HG03103 (cell line): ENCODE data around the gene CCL5.

Source experiments
- ATAC-seq: cut with Tn5 transposase; IDR thresholded peaks from one replicate; pipeline ENCODE4 v1.9.1; 2021; ENCODE audit warnings: low read depth; ENCODE audit not compliant: unreplicated experiment

CCL5 gene

DNA sequence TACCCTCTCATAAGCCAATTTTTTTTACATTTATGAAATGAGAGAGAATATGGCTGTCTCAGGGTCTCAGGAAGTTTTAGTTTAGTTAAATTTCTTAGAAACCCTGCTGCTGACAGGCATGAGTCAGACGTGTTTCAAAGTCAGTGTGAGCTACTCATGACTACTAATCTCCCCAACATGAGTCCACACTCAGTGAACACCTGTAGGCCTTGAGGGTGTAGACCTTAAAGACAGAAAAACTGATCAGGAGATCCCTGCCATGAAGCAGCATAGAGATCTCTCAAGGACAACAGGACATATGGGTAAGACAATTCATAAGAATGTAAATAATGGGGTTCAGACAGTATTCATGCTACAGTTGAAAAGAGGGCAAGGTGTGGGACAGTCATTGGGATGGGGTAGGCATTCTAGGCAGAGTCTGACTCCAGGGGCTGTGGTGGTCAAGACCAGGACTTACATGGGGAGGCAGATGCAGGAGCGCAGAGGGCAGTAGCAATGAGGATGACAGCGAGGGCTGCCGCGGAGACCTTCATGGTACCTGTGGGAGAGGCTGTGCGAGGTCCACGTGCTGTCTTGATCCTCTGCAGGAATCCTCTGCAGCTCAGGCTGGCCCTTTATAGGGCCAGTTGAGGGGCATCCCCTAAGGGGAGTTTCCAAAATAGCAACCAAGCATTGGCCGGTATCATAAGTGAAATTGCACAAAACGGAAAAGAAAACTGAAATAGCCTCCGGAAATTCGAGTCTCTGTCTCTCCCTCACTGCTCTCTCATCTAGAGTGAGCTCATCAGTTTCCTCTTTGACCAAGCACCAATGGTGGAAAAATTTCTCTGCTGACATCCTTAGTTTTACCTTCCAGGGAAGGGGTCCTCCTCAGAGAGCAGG is at the start of gene CCL5:
Gene CCL5 (minus strand): TSS at position 588 of the 882 bp plus-strand sequence.
- ATAC-seq = peak; percentile 81

DNA sequence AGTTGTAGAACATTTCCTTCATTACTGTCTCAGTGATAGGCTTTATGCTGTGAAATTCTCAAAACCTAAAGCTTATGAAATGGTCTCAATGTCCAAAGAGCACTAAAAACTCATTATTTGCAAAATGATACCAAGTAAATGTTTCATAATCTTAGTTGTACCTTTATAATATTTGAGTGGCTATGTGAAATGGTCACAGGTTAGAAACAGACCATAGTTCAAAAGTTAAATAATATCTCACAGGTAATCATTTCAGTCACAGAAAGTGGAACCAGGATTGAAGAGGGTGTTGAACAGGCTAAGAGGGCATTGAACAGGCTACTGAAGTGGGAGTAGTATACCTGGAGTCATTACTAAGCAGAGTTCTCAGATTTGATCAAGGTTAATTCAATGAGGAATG is 47.6 kb upstream of the CCL5 start:
- no peak for ATAC-seq

DNA sequence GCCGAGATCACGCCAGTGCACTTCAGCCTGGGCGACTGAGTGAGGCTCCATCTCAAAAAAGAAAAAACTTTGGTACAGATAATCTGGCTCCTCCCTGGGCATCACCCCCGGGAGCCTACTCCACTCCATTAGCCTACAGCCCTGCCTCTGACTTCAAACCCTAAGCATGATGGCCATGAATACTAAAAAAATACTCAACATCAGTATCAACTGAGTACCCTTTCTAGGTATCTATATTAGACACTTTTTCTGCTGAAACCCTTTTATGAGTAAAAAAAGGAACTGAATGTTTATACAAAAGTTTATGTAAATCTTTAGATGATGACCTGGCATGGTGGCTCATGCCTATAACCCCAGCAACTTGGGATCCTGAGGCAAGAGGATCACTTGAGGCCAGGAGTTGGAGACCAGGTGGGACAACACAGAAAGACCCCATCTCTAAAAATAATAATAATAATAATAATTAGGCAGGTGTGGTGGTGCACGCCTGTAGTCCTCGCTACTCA is 43.5 kb upstream of the CCL5 start:
- ATAC-seq = no peak

DNA sequence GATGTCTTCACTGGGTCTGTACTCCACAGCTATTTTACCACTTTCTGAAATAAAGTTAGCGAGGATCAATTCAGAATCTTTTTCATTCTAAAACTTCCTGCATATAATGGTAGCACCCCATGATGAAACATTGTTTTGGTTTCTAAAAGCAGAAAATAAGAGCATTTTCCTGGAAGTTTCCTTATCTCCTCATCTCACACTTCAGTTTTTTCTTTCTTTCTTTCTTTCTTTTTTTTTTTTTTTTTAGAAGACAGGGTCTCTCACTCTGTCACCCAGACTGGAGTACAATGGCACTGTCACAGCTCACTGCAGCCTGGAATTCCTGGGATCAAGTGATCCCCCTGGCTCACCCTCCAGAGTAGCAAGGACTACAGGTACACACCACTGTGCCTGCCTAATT is 40.1 kb upstream of the CCL5 start:
- ATAC-seq = no peak

DNA sequence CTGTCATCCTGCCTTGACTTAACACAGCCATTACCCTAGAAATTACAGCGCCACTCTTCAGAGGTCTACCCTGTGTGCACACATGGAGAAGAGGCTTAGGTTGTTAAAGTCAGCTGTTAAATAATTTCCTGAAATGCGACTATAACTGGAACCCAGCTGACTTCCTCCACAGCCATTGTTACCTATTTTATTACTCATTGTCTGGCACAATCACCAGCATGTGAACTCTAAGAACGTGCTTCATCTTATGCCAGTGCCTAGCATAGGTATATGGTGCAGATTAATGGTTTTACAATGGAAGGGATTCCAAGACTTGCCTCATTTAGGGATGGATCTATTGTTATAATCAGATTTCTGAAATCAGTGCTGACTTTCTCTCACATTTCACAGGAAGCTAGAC is 38.5 kb upstream of the CCL5 start:
- ATAC-seq = no peak

DNA sequence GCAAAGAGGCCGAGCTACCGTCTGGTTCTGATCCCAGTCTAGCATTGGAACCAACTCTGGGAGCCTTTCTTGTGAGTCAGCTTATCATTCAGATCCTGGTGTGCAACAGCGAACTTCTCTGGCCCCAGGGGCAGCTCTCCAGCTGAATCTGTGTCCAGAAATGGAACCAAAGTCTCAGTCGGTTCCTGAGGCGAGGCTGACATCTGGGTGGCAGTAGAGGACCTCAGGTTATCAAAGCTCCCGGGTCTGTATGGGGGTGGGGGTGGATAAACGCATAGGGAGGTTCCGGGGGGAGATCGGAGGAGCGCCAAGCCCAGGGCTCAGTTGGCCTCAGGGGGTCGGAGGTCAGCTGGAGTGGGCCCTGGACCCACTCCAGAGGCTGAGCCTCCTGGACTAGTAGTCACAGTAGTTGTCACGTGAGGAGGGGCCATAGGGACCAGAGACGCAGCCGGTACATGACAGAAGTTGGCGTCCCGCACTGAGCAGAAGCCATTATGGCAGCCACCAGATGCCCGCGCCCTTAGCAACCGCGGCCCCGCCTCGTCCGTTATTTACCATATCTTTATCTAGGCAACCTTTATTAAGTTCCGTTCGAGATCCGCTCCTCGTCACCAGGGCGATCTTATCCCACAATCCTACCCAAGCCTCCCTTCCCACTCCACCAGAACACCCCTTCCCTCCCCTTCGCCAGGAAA is 37.5 kb upstream of the CCL5 start:
- ATAC-seq = no peak

DNA sequence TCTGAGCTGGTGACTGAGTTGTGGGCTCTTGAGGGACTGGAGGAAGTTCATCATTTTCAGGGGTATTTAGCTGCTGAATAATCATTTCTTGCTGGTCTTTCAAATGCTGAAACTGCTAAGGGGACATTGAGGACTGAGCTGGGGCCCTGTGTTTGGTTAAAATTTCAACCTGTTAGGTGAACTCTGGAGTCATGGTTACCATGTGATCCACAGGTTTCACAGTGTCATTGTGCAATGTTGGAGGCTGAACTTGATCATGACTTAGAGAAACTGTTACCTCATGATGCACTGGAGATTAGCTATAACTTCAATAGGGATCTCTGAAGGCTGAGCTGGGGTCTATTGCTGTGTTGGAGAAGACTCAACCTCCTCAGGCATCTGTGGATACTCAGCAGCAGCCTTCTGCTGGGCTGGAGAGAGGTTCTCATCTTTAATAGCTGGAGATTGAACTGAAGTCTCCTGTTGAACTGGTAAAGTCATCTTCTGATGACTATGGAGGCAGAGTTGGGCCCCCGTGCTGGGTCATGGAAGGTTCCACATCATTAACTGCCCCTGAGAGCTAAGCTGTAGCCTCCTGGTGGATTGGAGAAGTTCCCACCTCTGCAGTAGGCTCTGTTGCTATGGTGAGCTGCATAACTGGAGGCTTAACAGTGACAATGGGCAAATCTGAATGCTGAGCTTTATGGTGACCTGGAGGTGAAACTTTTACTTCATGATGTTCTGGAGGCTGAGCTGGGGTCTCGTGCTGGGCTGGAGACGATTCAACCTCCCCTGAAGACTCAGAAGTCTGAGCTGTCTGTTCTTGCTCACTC is 35.2 kb upstream of the CCL5 start:
- no peak for ATAC-seq

DNA sequence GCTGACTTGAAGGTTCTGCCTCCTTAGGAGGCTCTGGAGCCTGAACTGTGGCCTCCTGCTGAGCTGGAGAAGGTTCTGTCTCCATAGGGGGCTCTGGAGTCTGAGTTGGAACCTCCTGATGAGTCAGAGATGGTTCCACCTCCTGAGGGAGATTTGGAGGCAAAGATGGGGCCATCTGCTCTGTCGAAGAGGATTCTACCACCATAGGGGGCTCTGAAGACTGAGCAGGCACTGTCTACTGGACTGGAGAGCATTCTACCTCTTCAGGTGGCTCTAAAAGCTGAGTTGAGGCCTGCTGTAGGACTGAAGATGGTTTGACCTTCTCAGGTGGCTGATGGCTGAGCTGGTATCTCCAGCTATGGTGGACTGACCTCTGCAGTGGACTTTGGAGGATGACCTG is 34.2 kb upstream of the CCL5 start:
- no peak for ATAC-seq

DNA sequence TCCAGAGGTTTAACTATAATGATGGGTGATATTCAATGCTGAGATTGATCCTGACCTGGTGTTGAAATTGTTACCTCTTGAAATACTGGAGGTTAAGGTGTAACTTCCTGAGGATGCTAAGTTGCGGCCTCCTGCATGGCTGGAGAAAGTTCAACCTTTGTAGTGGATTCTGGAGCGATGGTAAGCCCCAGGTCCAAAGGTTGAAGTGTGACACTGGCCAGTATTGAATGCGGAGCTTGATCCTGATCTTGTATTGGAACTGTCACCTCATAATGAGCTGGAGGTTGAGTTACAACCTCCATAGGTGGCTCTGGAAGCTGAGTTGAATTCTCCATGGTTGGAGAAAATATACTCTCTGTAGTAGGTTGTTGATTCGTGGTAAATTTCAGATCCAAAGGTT is 33.4 kb upstream of the CCL5 start:
- no peak for ATAC-seq

DNA sequence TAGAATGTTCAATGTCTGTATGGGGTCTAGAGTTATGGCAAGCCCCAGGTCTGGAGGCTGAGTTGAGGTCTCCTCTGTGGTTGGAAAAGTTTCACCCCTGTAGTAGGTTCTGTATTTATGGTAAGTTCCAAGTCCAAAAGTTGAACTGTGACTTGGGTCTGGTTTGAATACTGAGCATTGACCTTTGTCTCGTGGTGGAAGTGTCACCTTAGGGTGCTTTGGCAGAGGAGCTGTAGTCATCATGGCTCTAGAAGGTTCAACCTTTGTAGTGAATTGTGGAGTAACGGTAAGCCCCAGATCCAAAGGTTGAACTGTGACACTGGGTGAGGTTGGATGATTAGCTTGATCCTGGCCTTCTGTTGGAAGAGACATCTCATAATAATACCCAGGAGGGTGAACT is 32.8 kb upstream of the CCL5 start:
- no peak for ATAC-seq

DNA sequence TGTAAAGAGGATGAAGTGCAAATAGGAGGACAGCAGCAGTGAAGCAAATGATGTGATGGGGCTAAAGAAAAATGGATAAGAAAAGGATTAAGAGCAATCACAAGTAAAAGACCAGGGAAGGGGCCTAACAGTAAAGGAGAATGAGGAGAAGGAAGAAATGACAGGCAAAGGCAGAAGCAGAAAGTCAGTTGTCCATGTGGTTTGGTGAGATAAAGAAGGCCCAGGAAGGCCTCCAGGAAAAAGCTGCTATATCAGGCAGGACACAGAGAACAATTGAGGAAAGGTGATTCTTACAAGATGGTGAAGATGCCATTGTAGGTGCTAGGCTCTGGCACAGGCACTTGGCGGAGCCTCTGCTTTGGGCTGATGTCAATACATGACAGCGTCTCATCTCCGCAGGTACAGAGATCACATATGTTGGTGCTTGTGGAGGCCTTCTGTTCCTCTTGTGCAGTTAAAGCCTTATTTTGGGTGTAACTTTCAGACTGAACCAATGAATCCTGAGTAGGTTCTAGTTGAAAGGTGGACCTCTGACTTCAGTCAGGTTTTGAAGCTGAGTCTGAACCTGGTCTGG is 32.3 kb upstream of the CCL5 start:
- ATAC-seq = no peak

DNA sequence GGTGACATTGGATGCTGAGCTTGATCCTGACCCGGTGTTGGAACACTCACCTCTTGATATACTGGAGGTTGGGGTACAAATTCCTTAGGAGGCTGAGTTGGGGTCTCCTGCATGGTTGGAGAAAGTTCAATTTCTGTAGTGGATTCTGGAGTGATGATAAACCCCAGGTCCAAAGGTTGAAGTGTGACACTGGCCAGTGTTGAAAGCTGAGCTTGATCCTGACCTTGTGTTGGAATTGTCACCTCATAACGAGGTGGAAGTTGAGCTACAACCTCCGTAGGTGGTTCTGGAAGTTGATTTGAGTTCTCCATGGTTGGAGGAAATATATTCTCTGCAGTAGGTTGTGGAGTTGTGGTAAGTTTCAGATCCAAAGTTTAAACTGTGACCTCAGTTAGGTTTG is 29.2 kb upstream of the CCL5 start:
- ATAC-seq = no peak

DNA sequence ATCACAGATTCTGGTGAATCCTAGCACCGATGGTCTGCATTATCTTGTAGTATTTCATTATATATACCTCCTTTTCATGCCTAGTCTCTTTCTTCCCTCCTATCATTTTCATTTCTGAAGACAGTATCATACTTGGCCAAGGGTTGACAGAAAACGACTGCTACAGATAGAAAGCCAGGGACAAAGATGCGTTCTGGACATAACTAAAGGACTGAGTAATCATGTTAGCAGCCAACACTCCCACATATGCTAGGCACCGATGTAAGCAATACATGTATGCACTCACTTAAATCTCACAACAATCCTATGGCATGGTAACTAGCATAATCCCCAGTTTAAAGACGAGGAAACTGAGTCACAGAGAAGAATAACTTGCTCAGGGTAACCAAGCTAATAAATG is 27.5 kb upstream of the CCL5 start:
- ATAC-seq = no peak

DNA sequence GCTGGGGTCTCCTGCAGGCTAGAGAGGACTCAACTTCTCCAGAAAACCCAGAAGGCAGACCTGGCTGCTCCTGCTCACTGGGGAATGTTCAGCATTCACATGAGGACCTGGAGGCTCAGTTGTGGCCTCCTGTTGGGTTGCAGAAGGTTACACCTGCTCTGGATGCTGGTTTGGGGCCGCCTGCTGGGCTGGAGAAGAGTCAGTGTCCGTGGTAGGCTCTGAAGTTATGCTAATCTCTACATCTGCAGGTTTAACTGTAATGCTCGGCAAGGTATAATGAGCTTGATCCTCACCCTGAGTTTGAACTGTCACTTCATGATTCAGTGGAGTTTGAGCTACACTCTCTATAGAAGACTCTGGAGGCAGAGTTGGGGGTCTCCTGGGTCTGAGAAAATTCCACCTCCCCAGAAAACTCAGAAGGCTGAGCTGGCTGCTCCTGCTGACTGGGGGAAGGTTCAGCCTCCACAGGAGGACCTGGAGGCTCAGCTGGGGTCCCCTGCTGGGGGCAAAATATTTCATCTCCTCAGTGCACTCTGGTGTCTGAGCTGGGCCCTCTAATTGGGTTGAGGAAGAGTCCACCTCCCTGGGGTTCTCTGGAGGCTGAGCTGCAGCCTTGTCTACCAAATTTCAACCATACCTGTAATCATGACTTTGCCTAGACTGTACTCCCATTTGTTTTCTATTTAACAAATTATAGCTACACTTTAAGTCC is 26.9 kb upstream of the CCL5 start:
- no peak for ATAC-seq

DNA sequence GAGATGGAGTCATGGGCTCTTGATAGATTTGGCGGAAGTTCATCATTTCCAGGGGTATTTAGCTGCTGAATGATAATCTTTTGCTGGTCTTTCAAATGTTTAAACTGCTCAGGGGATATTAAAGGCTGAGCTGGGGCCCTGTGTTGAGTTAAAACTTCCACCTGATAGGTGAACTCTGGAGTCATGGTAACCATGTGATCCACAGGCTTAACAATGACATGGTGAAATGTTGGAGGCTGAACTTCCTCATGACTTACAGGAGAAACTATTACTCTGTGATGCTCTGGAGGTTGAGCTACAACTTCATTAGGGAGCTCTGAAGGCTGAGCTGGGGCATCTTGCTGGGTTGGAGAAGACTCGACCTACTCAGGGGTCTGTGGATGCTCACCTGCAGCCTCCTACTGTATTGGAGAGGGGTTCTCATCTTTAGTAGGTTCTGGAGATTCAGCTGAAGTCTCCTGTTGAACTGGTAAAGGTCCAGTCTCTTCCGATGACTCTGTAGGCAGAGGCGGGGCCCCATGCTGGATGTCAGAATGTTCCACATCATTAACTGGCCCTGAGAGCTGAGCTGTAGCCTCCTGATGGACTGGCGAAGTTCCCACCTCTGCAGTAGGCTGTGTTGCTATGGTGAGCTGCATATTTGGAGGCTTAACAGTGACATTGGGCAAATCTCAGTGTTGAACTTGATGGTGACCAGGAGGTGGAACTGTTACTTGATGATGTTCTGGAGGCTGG is 26.2 kb upstream of the CCL5 start:
- no peak for ATAC-seq

DNA sequence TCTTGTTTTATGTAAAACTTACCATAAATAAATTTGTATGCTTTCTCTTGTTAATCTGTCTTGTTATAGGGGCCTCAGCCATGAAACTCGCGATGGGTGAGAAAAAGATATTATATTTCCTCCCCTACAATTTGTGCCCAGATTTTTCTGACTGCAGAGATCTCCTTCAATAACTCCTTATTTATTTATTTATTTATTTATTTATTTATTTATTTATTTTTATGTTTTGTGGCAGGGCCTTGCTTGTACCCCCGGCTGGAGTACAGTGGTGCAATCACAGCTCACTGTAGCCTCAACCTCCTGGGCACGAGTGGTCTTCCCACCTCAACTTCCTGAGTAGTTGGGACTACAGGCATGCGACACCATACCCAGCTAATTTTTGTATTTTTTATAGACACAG is 23.3 kb upstream of the CCL5 start:
- ATAC-seq = no peak

DNA sequence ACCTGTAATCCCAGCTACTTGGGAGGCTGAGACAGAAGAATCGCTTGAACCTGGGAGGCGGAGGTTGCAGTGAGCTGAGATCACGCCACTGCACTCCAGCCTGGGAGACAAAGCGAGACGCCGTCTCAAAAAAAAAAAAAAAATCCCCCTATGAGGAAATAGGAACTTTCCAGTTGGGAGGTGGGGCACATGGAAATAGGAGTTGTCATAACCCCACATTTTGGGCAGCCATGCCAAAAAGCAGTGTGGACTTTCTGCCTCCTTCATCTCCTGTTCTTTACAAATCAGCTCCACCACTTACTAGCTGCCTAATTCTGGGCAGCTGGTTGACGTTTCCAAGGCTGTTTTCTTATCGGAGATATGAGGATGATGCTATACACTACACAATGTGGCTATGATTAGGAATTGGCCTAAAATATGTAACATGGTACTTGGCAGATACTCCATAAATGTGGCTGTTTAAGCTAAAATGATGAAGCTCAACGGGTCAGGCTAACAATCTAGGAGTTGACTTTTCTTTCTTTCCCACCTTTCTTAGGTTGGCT is 21.5 kb upstream of the CCL5 start:
- no peak for ATAC-seq

DNA sequence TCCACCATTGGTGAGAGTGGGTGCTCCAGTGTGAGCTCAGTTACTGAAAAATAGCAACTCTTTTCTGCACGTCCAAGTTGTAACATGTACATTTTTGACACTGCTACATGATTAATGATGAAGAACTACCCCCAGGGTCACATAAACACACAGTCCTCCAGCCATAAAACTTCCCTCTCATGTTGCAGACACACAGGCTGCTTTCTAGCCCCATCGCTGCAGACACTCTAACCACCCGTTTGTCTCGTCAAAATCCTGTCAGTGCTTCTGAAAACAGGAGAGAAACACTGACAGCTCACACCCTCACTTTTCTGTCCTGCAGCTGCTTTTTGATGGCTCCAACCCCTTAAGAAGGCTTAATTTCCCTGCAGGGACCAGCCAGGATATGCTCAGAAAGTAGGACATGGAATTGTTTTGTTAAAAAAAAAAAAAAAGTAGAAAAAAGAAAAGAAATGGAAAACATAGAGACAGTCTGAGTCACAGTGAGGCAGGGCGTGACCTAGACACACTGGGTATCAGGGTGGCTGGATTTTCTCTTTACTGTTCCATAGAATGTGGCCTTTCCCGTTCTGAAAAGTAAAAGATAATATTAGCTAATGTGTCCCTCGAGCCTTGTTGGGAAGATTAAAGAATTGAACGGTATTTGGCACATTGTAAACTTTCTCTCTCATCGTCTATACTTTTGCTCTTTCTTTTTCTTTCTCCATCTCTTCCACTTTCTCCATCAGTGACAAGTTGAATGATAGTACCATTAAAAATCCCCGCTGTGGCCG is 20.7 kb upstream of the CCL5 start:
- ATAC-seq = no peak
